GM04504 (cell line): ENCODE data around the gene MS4A12.
"Not testable (repeated sequence)": the region's sequence is repeated elsewhere in the genome, so short reads cannot be mapped to it uniquely, and the experiment has no call there.

Experiments
- DNase-seq: peaks from one replicate; pipeline ENCODE4 v3.0.0-alpha.2; 2012; ENCODE audit warnings: low read depth

MS4A12 gene, protein sequence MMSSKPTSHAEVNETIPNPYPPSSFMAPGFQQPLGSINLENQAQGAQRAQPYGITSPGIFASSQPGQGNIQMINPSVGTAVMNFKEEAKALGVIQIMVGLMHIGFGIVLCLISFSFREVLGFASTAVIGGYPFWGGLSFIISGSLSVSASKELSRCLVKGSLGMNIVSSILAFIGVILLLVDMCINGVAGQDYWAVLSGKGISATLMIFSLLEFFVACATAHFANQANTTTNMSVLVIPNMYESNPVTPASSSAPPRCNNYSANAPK

DNA sequence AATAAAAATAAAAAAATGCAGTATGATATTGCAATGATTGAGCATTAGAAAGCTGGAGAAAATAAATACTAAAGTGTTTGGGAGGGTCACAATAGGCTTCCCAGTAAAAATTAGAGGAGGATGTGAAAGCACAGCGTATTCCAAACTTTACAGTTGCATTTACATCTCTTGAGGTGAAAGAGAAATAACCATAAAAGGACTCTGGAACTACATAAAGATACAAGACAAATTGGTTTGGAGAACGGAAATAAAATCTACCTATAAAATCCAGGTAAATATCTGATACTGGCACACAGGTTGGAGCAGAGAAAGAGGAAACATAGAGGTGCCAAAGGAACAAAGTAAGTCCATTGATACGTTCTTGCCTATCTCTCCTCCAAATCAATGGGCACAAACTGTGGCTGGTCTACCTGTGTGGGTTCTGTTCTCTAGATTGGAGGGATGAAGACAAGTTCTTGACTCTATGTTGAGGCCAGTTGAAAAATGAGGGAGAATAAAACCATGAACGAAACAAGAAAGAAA lies at the start of gene MS4A12:
TSS of gene MS4A12 (plus strand) at position 291 of the 522 bp plus-strand sequence. CDS start 4,541 bp downstream, outside the sequence.
- DNase-seq = no peak

DNA sequence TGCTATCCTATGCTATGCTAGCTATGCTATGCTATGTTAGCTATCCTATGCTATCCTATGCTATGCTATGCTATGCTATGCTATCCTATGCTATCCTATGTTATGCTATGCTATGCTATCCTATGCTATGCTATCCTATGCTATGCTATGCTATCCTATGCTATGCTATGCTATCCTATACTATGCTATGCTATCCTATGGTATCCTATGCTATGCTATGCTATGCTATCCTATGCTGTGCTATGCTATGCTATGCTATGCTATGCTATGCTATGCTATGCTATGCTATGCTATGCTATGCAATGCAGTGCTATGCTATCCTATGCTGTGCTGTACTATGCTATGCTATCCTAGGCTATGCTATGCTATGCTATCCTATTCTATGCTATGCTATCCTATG lies 45.5 kb upstream of the MS4A12 start:
- DNase-seq = no peak

DNA sequence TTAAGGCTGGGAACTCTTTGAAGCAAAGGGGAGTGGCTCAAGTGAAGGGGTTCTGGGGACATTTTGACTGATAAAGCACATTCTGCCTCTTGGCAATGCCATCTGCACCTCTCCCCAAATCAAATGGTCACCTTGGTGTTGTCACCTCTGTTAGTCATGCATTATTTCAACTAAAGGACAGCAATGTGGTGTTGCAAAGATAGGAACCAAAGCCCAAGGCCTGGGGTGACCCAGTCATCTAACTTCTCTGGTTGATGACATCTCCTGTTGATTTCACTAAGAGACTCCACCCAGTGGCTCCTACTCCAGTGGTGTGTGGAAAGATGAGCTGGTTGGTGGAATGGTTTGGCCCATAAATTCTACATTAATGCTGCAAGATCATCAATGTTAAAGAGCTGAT lies 44.7 kb upstream of the MS4A12 start:
- DNase-seq = no peak

DNA sequence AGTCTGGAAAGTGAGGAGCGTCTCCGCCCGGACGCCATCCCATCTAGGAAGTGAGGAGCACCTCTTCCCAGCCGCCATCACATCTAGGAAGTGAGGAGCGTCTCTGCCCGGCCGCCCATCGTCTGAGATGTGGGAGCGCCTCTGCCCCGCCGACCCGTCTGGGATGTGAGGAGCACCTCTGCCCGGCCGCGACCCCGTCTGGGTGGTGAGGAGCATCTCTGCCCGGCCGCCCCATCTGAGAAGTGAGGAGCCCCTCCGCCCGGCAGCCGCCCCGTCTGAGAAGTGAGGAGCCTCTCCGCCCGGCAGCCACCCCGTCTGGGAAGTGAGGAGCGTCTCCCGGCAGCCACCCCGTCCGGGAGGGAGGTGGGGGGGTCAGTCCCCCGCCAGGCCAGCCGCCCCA lies 41.4 kb upstream of the MS4A12 start:
- not testable (repeated sequence) for DNase-seq

DNA sequence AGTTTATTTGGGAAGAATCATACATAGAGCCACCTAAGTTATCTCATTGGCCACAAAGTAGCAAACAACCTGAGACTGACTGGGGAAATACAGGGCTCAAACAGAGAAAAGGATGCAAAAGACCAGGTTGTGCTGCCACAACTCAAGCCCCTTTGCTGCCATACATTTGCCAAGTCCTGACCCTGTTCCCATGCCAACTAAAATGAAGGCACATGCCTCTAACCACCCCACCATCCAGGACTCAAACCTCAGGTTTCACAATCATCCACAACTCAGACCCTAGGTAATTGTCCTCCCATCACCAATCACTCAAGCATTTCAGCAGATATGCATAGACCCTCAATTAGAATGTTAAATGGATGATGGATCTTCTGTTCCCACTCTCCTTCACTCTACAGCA lies 38.4 kb upstream of the MS4A12 start:
- no peak for DNase-seq

DNA sequence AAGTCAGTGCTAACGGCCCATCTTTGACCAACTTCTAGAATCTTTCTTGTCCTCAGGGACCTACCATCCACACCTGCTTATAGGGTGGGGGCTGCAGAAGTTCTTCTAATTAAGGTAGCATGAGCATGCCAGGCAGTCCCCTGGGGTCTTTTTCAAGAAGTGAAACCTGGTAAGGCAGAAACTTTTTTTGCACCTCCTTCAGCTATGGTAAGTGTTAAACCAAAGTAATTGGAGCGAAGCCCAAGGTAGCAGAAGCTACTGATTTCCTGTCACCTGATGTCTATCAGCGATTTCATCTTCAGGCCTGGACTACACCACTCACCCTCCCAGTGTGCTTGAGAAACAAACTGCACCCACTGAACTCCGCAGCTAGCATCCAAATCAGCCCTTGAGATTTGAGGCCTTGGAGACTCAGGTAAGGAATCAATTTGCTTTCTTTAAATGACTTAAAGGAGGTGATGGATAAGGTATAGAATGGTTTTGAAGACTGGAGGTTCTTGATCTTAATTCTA lies 37.0 kb upstream of the MS4A12 start, which contains the start of gene MS4A1:
TSS of gene MS4A1 (plus strand) at position 317 of the 512 bp plus-strand sequence. CDS start 6,528 bp downstream, outside the sequence.
- DNase-seq = no peak

DNA sequence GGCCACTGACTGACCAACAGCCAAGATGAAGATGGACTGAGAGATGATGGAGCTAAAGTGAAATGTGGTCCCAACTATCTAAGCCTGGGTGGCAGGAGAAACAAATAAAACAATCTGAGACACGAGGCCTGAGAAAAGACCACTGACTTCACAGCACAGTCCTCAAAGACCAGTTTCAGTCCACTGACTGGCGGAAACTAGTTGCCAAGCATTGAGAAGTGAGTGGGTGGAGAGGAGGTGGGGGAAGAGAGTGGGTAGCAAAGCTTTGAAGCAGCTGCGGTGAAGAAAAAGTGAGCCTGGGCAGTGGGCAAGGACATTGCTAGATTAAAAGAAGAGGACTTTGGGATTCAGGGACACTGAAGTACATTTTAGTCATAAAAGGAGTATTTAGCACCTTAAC lies 35.0 kb upstream of the MS4A12 start:
- DNase-seq = no peak

DNA sequence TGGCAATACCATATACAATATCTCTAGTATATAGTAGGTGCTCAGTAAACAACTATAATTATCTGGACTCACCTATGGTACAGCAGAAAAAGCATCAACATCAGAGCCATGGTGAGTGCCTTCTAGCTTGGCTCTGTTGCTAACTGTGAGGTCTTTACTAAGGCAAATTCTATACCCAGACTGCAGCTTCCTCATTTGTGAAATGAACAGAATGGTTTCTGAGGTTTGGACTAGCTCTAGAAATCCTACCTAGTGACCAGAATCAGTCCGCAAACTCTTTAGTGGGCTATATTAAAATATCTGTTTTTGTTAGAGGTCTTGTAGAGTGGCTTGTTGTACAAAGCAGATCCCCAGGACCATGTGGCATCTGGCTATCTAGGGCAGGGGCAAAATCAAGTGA lies 33.2 kb upstream of the MS4A12 start:
- no peak for DNase-seq

DNA sequence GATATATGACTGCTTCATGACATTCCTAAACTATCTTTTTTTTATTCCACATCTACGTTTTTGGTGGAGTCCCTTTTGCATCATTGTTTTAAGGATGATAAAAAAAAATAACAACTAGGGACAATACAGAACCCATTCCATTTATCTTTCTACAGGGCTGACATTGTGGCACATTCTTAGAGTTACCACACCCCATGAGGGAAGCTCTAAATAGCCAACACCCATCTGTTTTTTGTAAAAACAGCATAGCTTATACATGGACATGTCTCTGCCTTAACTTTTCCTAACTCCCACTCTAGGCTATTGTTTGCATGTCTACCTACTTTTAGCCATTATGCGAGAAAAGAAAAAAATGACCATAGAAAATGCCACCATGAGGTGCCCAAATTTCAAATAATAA lies 23.7 kb upstream of the MS4A12 start:
- DNase-seq = no peak

DNA sequence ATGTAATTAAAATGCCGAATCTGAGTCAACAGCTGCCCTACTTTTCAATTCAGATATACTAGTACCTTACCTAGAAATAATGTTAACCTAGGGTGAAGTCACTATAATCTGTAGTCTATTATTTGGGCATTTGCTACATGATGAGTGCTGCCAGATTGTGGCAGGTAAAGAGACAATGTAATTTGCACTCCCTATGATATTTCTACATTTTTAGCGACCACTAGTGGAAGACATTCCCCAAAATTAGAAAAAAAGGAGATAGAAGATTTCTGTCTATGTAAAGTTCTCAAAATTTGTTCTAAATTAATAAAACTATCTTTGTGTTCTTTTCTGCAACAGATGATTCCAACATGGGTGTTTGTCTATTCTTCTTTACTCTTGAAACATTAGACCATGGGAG lies 22.9 kb upstream of the MS4A12 start:
- DNase-seq = no peak

DNA sequence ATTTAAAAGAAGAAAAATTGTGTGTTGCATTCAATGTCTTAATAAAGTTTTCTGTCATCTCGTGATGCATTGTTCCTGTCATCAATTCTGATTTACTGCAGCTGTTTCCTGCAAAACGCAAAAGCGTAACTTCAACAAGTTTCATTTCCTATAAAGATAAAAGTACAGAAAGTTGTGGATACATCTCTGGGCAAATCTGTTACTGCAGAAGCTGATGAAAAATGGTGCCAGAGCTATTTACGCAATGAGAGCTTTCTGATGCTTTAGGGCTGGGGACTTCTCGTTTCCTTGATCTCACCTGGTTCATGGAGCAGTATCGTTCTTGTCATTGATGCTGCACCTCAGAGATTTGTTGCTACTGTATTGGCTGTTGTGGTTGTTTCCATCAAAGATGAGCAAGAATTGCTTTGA lies 15.5 kb upstream of the MS4A12 start:
- no peak for DNase-seq

DNA sequence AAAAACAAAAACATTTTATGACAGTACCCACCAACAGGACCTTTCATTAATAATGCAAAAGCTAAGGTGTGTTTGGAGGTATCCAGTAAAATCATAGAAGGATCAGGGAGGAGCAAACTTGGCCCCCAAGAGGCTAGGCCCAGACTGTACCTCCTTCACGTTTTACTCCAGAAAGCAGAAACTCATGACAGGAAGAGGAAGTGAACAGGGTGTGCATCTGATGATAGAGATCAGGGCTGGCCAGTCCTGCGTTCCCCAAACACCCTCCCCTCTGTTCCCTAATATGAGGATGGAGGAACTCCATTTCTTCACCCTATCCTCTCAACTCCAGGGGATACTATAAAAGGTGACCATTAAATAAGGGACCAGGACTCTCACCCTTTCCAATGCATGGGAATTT lies 10.2 kb upstream of the MS4A12 start:
- no peak for DNase-seq

DNA sequence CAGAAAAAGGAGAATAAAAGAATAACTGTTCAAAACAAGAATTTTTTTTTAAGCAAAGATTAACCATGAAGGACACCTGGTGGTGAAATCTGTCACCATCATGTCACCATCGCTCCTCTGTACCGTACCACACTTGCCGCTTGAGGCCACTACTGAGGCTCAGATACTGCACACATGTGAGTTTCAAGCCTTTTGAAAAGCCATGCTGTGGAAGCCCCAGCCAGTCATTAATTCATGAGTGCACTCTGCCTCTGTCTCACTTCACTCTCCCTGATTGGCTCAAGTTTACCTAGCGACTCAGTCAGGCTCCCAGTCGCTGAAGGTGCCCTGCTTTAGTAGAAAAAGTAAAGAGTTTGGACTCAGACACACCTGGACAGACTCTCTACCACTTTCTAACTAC lies 6.6 kb upstream of the MS4A12 start:
- DNase-seq = no peak

DNA sequence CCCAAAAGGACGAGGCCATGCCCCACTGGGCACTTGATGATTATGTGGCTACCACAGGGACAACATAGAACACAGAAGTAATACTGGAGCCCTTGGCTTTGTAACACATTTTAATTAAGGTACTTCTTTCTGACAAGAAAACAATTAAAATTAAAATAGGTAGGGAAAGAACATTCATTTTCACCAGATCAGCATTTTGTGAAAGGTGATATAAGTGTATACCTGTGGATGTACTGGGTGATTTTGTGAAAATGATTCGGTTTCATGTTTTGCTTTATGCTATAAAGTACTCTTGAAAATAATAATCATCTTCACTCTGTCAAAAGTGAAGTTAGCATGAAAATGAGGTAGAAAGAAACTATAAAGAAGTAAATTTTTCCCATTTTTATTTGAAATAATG lies 876 bp downstream of the MS4A12 start:
- DNase-seq = no peak

DNA sequence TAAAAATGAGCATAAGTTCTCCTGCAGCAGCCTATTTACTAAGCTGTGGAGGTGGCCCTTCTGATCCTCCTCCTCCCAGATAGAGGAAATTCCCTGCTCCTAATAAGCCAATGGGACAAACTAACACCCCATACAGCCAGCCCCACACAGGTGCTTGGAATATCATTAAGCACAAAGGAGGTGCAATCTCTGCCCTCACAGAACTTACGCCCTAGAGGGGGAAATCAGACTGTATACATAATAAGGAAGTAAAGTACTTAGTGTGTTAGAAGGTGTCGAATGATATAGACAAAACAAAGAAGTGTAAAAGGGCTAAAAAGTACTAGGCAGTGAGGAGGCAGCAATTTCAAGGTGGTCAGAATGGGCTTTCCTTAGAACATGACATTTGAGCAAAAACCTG lies 5.8 kb downstream of the MS4A12 start:
- no peak for DNase-seq

DNA sequence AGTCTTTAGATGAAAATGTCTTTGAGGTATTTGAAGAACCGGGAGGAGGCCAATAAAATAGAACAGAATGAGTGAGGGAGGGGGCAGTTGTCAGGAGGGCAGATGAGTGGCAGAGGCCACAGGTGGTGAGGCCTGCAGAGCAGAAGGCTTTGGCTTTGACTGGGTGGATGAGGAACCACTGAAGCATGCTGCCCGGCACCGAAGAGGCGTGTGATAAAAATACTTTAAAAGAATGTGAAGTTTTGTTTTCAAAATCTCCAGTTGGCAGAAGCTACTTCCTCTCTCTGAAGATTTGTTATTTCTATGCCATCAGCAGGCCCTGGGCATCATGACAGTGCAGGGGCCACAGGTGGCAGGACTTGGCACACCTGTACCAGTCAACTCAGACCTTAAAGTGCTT lies 6.3 kb downstream of the MS4A12 start:
- DNase-seq = no peak

DNA sequence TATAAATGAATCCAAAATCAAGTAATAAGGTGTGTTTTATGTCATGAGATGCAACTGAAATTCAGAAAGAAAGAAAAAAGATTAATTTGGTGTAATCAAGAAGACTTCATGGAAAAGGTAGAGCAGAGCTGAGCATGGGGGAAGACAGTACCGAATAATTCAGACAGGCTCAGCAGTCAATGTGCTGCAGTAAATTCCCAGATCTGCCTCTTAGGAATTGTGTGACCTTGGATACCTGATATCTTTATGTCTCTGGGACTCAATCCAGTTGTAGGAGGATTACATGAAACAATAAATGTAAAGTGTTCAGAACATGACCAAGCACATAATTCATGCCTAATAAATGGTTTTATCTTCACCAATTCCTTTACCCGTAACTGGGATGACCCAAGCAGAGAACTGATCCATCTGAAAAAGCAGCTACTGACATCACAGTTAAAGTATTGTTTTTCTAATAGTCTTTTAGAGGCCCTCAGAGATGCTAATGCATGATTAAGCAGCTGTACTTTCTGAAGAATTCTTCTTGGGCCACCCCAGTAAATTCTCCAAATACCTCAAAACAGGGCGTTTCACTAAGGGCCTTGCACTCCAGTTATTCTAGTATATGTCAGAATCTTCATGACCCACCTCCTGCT lies 7.8 kb downstream of the MS4A12 start:
- no peak for DNase-seq

DNA sequence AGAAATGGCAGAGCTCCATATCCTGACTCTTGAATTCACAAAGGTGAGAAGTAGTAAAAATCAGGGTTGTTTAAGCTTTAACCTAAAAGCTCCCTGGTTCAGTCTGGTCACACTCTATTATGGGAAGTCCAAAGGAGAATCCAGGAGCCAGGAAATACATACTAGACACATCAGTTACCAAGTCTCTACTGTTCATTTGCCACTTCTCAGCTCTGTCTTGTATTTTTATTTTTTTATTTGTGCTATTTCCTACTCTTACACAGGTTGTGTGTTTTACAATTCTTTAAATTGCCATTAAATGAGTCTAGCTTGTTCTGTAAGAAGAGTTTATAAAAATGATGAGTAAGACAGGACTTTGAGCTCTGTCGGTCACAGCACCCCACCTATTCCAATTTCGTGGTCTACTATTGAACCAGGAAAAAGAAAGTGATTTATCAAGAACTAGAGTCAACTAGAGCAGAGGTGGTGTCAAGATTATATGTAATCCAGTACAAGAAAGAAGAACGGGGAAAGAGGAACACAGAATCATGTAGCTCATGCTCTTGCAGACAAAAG lies 9.7 kb downstream of the MS4A12 start:
- DNase-seq = no peak

DNA sequence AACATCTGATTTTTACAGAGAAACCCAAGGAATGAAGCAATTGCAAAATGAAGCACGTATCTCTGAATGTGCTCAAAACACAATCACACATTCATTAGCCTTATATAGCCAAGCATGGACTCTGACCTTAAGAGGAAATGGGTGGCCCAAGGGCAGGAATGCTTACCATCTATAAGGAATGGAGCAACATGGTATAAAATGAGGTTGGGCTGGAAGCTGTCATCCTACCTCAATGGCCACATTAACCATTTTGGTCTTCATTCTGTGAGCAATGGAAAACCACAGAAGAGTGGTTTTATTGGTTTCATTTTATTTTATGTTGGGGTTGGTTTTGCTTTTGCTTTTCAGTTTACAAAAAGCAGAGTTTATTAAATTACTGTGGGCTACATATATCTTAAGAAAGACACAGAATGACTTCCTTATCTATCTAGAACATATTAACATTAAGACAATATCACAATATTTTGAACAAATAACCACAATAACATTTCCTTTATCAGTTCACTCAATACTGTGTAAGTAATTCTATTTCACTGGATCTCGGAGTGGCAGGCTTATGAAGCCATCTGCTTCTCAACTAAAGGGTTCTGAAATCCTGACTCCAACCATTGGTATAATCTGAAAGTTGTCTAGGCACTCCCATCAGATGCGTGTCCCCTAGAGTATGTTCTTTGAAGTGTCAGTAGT lies 11.8 kb downstream of the MS4A12 start:
- DNase-seq = no peak

DNA sequence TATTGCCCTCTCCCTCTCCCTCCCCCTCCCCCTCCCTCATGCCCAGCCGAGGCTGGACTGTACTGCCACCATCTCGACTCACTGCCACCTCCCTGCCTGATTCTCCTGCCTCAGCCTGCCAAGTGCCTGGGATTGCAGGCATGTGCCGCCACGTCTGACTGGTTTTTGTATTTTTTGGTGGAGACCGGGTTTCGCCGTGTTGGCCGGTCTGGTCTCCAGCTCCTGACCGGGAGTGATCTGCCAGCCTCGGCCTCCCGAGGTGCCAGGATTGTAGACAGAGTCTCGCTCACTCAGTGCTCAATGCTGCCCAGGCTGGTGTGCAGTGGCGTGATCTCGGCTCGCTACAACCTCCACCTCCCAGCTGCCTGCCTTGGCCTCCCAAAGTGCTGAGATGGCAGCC lies 17.0 kb downstream of the MS4A12 start:
- not testable (repeated sequence) for DNase-seq

DNA sequence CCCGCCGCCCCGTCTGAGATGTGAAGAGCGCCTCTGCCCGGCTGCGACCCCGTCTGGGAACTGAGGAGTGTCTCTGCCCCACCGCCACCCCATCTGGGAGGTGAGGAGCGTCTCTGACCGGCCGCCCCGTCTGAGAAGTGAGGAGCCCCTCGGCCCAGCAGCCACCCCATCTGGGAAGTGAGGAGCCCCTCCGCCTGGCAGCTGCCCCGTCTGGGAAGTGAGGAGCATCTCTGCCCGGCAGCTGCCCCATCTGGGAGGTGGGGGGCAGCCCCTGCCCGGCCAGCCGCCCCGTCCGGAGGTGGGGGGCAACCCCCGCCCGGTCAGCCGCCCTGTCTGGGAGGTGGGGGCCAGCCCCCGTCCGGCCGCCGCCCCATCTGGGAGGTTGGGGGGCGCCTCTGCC lies 17.6 kb downstream of the MS4A12 start:
- not testable (repeated sequence) for DNase-seq

DNA sequence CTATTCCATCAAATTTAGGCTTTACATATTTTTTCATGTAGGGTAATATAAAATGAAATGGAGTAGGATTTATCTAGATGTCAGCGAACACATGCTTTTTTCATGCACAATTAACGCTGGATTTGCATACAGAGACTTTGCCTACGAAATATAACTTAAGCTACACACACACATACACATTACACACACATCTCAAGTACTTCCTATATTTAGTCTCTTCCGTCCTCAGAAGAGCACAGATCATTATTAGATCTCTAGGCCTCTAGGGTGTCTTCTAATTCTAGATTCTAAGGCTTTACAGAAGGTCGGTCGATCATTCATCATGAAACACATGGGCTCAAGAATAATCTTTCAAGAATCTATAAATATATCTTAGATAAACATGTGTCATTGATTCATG lies 18.8 kb downstream of the MS4A12 start:
- DNase-seq = no peak
